K562 (cell line): ENCODE measurements around the gene UBE2L5. TPM values are rescaled to one million over a fixed set of nuclear protein-coding genes. Genes with fewer than 3 reads are reported as not detected.

ENCODE experiments used
- ATAC-seq: fragments of 200-7000 bp; cut with Tn5 transposase; 3 replicates; pipeline ENCODE4 v1.9.1; 2020; ENCODE audit warnings: moderate library complexity
- BruUV-seq: library from RNA; stranded (reverse); fragments of 400-500 nt; replicated peaks from 2 replicates; lab custom pipeline; 2021; lab: Mats Ljungman, UMichigan
- CTCF ChIA-PET: fragments of 300-600 bp; formaldehyde crosslinking; extraction: SDS; loops from one replicate; lab custom pipeline; 2021; ENCODE audit warnings: low intra/inter-chr PET ratio; lab: Yijun Ruan, JAX
- POLR2A ChIA-PET: fragments of 300-600, 350-650 bp; sonication (Branson Sonifier 250); formaldehyde crosslinking; extraction: SDS; loops from one replicate; lab custom pipeline; 2021; ENCODE audit warnings: antibody characterized with exemption, inconsistent platforms; lab: Yijun Ruan, JAX
- DNase-seq, 4 experiments: peaks; one replicate each; pipeline versions ENCODE4 v3.0.0 to v3.0.0-alpha.2; 2011 to 2018; ENCODE audit warnings: low spot score in 3 of 4, mixed read lengths in 3 of 4; ENCODE audit errors: extremely low read depth in 1 of 4
- FAIRE-seq: peaks from 2 replicates; lab custom pipeline; 2011; peaks lifted over from hg19 to GRCh38; lab: Jason Lieb, UNC
- H2AFZ ChIP-seq: 2 replicates; pipeline ENCODE4 v1.6.0; 2011; ENCODE audit warnings: low read depth, low read length, control low read depth, inconsistent platforms
- H3K27ac ChIP-seq: fragments of 200-600 bp; 3 replicates; pipeline ENCODE4 v1.8.0; 2011; ENCODE audit warnings: low read depth, mild to moderate bottlenecking, control low read depth, inconsistent platforms, low read length, moderate library complexity, mixed read lengths; ENCODE audit errors: extremely low read depth
- H3K27me3 ChIP-seq, 2 experiments: fragments of 300-600 bp in 1 of 2; 2 replicates in 1 of 2; 3 replicates in 1 of 2; pipeline versions ENCODE4 v1.6.0 to v1.8.0; 2011; ENCODE audit warnings: inconsistent platforms in 2 of 2, low read length in 2 of 2, mild to moderate bottlenecking in 1 of 2, mixed read lengths in 1 of 2, moderate library complexity in 1 of 2; ENCODE audit not compliant: control insufficient read depth in 2 of 2, insufficient read depth in 2 of 2
- H3K36me3 ChIP-seq: fragments of 300-600 bp; 3 replicates; pipeline ENCODE4 v1.8.0; 2011; ENCODE audit warnings: mild to moderate bottlenecking, low read length, inconsistent platforms; ENCODE audit not compliant: control insufficient read depth, insufficient read depth
- H3K4me1 ChIP-seq, 2 experiments: fragments of 200-600 bp in 1 of 2; replicated peaks in 1 of 2; 2 replicates in 1 of 2; 3 replicates in 1 of 2; pipeline versions ENCODE4 v1.5.1 to v1.8.0; 2011; ENCODE audit warnings: inconsistent platforms in 2 of 2, low read length in 2 of 2, mild to moderate bottlenecking in 1 of 2, mixed read lengths in 1 of 2, moderate library complexity in 1 of 2; ENCODE audit not compliant: control insufficient read depth in 2 of 2, insufficient read depth in 2 of 2
- H3K4me2 ChIP-seq: 2 replicates; pipeline ENCODE4 v1.6.1; 2011; ENCODE audit warnings: low read length, control low read depth, inconsistent platforms, mixed read lengths; ENCODE audit not compliant: insufficient read depth
- H3K4me3 ChIP-seq: fragments of 200-600 bp; sonication (generic), shearing (Covaris generic); 2 replicates; pipeline ENCODE4 v1.5.1; 2016; ENCODE audit warnings: control low read depth, inconsistent platforms
- H3K79me2 ChIP-seq: fragments of 200-600 bp; 3 replicates; pipeline ENCODE4 v1.8.0; 2011; ENCODE audit warnings: low read length, inconsistent platforms; ENCODE audit not compliant: control insufficient read depth, insufficient read depth
- H3K9ac ChIP-seq, 2 experiments: 2 replicates each; pipeline versions ENCODE4 v1.6.0 to v1.6.1; 2011; ENCODE audit warnings: low read depth in 2 of 2, low read length in 2 of 2, control low read depth in 1 of 2, inconsistent platforms in 1 of 2, mild to moderate bottlenecking in 1 of 2, mixed read lengths in 1 of 2; ENCODE audit not compliant: insufficient read depth in 1 of 2
- H3K9me1 ChIP-seq: one replicate; pipeline ENCODE4 v1.6.0; 2011; ENCODE audit warnings: inconsistent platforms, mild to moderate bottlenecking, low read length, moderate library complexity; ENCODE audit not compliant: control insufficient read depth, insufficient read depth
- H3K9me3 ChIP-seq: replicated peaks from 2 replicates; pipeline ENCODE4 v1.5.1; 2011; ENCODE audit warnings: low read depth, low read length, inconsistent platforms; ENCODE audit not compliant: control insufficient read depth, insufficient read depth
- H4K20me1 ChIP-seq: replicated peaks from 2 replicates; pipeline ENCODE4 v1.6.1; 2011; ENCODE audit warnings: low read length, inconsistent platforms, mixed read lengths; ENCODE audit not compliant: control insufficient read depth, insufficient read depth
- ELF4 ChIP-seq: fragments of 450-650 bp; formaldehyde crosslinking; IDR thresholded peaks from 2 replicates; pipeline ENCODE4 v1.4.0; 2022; ENCODE audit warnings: missing genetic modification characterization
- EP400 ChIP-seq: fragments of 450-650 bp; IDR thresholded peaks from 2 replicates; pipeline ENCODE4 v1.6.1; 2017; ENCODE audit warnings: antibody characterized with exemption, mild to moderate bottlenecking, moderate library complexity
- FOS ChIP-seq: IDR thresholded peaks from 3 replicates; pipeline ENCODE4 v1.6.1; 2011; ENCODE audit not compliant: insufficient read length; ENCODE audit errors: extremely low read depth
- HNRNPH1 ChIP-seq: fragments of 200-400 bp; formaldehyde crosslinking; optimal IDR thresholded peaks from 2 replicates; pipeline ENCODE3; 2017; ENCODE audit warnings: low read depth, mild to moderate bottlenecking, low read length, moderate library complexity
- SRSF3 ChIP-seq: fragments of 200-400 bp; formaldehyde crosslinking; IDR thresholded peaks from 2 replicates; pipeline ENCODE4 v1.6.1; 2016; ENCODE audit warnings: mild to moderate bottlenecking, low read length, moderate library complexity; ENCODE audit not compliant: insufficient read depth
- TFAM ChIP-seq: fragments of 250-450 bp; sonication (Bioruptor Pico); conservative IDR thresholded peaks from 2 replicates; pipeline ENCODE4 v1.5.0; 2021; ENCODE audit warnings: mild to moderate bottlenecking, moderate library complexity
- ZBTB17 ChIP-seq: fragments of 450-650 bp; formaldehyde crosslinking; IDR thresholded peaks from 2 replicates; pipeline ENCODE4 v1.4.0; 2020; ENCODE audit warnings: mild to moderate bottlenecking
- ZBTB7A ChIP-seq: IDR thresholded peaks from 2 replicates; pipeline ENCODE4 v1.6.1; 2011; ENCODE audit warnings: low read depth, mild to moderate bottlenecking, low read length, moderate library complexity, borderline replicate concordance; ENCODE audit not compliant: control insufficient read depth
- ZNF175 ChIP-seq: fragments of 200-800 bp; sonication (Bioruptor generic); IDR thresholded peaks from 2 replicates; pipeline ENCODE4 v1.6.1; 2016; ENCODE audit warnings: low read depth, mild to moderate bottlenecking, missing genetic modification characterization, missing compliant biosample characterization
- ZNF239 ChIP-seq: fragments of 250-450 bp; sonication (Bioruptor Pico); IDR thresholded peaks from 2 replicates; pipeline ENCODE4 v1.4.0; 2020; ENCODE audit warnings: mild to moderate bottlenecking
- ZNF644 ChIP-seq: fragments of 200-800 bp; sonication (Bioruptor generic); IDR thresholded peaks from 2 replicates; pipeline ENCODE4 v1.6.1; 2016; ENCODE audit warnings: low read depth, missing genetic modification characterization, missing compliant biosample characterization
- WGBS: fragments of 100-300 bp; shearing (Covaris generic); methylation state at CpG from one replicate; pipeline ENCODE4 v1.1.6; 2016; ENCODE audit warnings: low coverage, mixed read lengths; ENCODE audit not compliant: insufficient coverage; ENCODE audit errors: missing lambda C conversion rate; 5-methylcytosine and 5-hydroxymethylcytosine counted together
- in situ Hi-C: fragments of 300-500 bp; cut with MboI; formaldehyde crosslinking; loops from 4 replicates; pipeline ENCODE4 v1.15.0; 2018; ENCODE audit warnings: inconsistent platforms, mixed read lengths
- intact Hi-C: fragments of 100-400 bp; cut with micrococcal nuclease; formaldehyde crosslinking; loops from 2 replicates; pipeline ENCODE4 v1.14.2; 2022
- polyA plus RNA-seq, 8 experiments: library from polyadenylated mRNA; depleted of rRNA in 4 of 8; stranded (reverse) in 5 of 8; unstranded in 3 of 8; fragments of >200 nt; fragmentation: Nextera tagmentation in 2 of 8; fragmentation: Illumina TruSeq in 1 of 8; extraction: Ambion mirVana in 2 of 8; extraction: Trizol in 1 of 8; gene quantifications; 2 replicates each; pipeline versions ENCODE4 v1.2.1 to v1.2.3, GENCODE V29; 2011 to 2014; ENCODE audit warnings: inconsistent platforms in 1 of 8, missing spikeins in 1 of 8
- total RNA-seq, 7 experiments: library from RNA; depleted of rRNA in 6 of 7; stranded (reverse); fragments of >200 nt in 6 of 7; fragmentation: Illumina TruSeq in 2 of 7; extraction: Trizol in 2 of 7; gene quantifications; 2 replicates each; pipeline versions ENCODE4 v1.2.1 to v1.2.3, GENCODE V29; 2011 to 2021; ENCODE audit warnings: low replicate concordance in 1 of 7
- TF ChIP-seq, protein P1 (sequence below): IDR thresholded peaks from 2 replicates; pipeline ENCODE4 v1.6.1; 2011; ENCODE audit not compliant: insufficient read length; ENCODE audit errors: extremely low read depth
- TF ChIP-seq, protein P2 (sequence below): fragments of 250-450 bp; sonication (Bioruptor Pico); IDR thresholded peaks from 2 replicates; pipeline ENCODE4 v1.8.0; 2022; ENCODE audit warnings: moderate library complexity, mild to moderate bottlenecking, inconsistent platforms
- TF ChIP-seq, protein P3 (sequence below), 2 experiments: fragments of 450-650 bp; formaldehyde crosslinking in 1 of 2; IDR thresholded peaks; 2 replicates each; pipeline versions ENCODE4 v1.4.0 to v1.6.1; 2014 to 2020; ENCODE audit warnings: mild to moderate bottlenecking in 2 of 2, borderline replicate concordance in 1 of 2, low read depth in 1 of 2

UBE2L5 gene
- total and polyA plus RNA-seq, 9 of the 15 experiments (the other 6 are each of a cell fraction or from before 2014, with no cell fraction given): 0.22 to 1.5 (median 0.86) TPM; not detected in 6

DNA sequence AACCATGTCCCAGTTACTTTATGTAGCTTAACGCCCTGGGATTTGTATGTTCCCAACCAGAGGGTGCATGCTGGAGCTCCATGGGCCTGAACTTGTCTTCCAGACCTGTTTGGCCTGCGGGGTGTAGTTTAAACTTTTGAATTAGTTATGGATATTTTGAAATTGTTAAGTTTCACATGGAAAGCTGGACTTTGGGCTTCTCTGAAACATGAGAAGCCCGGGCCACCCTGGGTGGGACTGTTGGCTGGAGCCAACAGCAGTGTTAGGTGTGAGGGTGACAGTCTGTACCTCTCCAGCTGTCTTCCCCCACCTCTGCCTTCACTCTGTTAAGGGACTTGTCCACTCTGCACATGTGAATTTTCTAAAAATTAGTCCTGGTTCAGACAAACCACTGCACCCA is 1.6 kb downstream of the UBE2L5 start:
- Histone ChIP-seq H3K9me1 (no peaks in the 10 kb centered on the region), H3K9me3 (no peaks in the 10 kb centered on the region), H3K79me2 (no peaks in the 10 kb centered on the region), H3K4me1 (peaks cover 4 to 7% of the 10 kb centered on the region in 2 experiments; a peak in 4 of 5 replicates), H3K27ac (no peak overlapping the region), H3K27me3 (no peaks in the 10 kb centered on the region), H3K9ac (no peak overlapping the region), H3K4me2 (no peak overlapping the region), H3K4me3 (no peak overlapping the region), H3K36me3 (no peaks in the 10 kb centered on the region), H4K20me1 (no peaks in the 10 kb centered on the region), H2AFZ (no peak overlapping the region)
- no TSS peak for BruUV-seq
- ATAC-seq: no peak
- in situ Hi-C loops: no loop called here
- intact Hi-C loops: no loop called here
- no peak for DNase-seq
- ChIA-PET POLR2A (interaction anchor here (0.7 kb wide), 1 partner anchor 15 kb away, joined by 3 read pairs; no protein-coding TSS in a partner anchor), CTCF (no interaction called here)
- WGBS: 11% methylated on average over 3 of the region's 3 CpGs
- no peak for FAIRE-seq
- no peak for TF ChIP-seq FOS
- TF ChIP-seq, protein P1, sequence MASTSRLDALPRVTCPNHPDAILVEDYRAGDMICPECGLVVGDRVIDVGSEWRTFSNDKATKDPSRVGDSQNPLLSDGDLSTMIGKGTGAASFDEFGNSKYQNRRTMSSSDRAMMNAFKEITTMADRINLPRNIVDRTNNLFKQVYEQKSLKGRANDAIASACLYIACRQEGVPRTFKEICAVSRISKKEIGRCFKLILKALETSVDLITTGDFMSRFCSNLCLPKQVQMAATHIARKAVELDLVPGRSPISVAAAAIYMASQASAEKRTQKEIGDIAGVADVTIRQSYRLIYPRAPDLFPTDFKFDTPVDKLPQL: no peak
- TF ChIP-seq, protein P2, sequence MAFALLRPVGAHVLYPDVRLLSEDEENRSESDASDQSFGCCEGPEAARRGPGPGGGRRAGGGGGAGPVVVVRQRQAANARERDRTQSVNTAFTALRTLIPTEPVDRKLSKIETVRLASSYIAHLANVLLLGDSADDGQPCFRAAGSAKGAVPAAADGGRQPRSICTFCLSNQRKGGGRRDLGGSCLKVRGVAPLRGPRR (CRISPR knock-in tag): no peak
- TF ChIP-seq ZNF175 (CRISPR knock-in tag): no peak
- no peak for TF ChIP-seq ZBTB7A
- TF ChIP-seq EP400: no peak
- TF ChIP-seq ZBTB17 (CRISPR knock-in tag): no peak
- TF ChIP-seq, protein P3, sequence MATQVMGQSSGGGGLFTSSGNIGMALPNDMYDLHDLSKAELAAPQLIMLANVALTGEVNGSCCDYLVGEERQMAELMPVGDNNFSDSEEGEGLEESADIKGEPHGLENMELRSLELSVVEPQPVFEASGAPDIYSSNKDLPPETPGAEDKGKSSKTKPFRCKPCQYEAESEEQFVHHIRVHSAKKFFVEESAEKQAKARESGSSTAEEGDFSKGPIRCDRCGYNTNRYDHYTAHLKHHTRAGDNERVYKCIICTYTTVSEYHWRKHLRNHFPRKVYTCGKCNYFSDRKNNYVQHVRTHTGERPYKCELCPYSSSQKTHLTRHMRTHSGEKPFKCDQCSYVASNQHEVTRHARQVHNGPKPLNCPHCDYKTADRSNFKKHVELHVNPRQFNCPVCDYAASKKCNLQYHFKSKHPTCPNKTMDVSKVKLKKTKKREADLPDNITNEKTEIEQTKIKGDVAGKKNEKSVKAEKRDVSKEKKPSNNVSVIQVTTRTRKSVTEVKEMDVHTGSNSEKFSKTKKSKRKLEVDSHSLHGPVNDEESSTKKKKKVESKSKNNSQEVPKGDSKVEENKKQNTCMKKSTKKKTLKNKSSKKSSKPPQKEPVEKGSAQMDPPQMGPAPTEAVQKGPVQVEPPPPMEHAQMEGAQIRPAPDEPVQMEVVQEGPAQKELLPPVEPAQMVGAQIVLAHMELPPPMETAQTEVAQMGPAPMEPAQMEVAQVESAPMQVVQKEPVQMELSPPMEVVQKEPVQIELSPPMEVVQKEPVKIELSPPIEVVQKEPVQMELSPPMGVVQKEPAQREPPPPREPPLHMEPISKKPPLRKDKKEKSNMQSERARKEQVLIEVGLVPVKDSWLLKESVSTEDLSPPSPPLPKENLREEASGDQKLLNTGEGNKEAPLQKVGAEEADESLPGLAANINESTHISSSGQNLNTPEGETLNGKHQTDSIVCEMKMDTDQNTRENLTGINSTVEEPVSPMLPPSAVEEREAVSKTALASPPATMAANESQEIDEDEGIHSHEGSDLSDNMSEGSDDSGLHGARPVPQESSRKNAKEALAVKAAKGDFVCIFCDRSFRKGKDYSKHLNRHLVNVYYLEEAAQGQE (IDR thresholded peaks at IDR 0.05; ENCODE audit: borderline replicate concordance): no peak
- TF ChIP-seq, protein P3 (CRISPR knock-in tag; IDR thresholded peaks at IDR 0.05; ENCODE audit: low read depth): no peak
- TF ChIP-seq SRSF3: no peak
- TF ChIP-seq ELF4: no peak
- no peak for TF ChIP-seq ZNF239
- no peak for TF ChIP-seq TFAM (CRISPR knock-in tag)
- TF ChIP-seq ZNF644 (tag): no peak
- no peak for TF ChIP-seq HNRNPH1
